ENCODE results near the gene ISL1. TPM values are rescaled to one million over a fixed set of nuclear protein-coding genes. Genes with fewer than 3 reads are reported as not detected.

ISL1 gene
- total and polyA plus RNA-seq, 2 of the 8 experiments (the other 6 are each of a cell fraction or from before 2014, with no cell fraction given): 0.05 to 0.19 TPM

DNA sequence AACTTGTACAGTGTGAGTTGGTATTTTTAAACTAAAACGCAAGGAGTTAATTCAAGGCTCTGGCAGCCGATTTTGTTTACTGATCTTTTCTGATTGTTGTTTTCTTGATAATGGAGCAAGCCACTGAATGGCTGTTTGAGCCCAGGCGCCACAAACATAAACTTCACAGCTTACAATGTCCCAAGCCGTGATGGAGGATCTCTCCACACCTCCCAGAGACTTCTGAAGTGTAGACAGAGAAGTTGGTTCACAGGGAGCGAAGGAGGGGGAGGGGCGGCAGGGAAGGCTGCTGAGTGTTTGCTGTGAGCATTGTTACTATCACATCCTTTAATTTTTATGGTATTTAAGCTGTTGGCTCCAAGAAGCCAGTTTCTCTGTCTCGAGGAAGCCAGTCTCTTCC is 14.7 kb downstream of the ISL1 start:
- no peak overlapping the region for H3K18ac ChIP-seq (ENCODE audit: extremely low read depth, low read length)
- no peak overlapping the region for H2AFZ ChIP-seq (ENCODE audit: low read length)
- peaks cover 57 to 79% (median 74%) of the 10 kb centered on the region in 4 experiments for H3K27me3 ChIP-seq (replicated peaks in 1 of 4; ENCODE audit: control insufficient read depth in 3 of 4, extremely low read depth in 1 of 4, insufficient read depth in 3 of 4, low read length in 3 of 4)
- 6% methylated on average over 7 of the region's 7 CpGs; no CpG with 5 or more reads in 1 of the 2 experiments for WGBS, 2 experiments (ENCODE audit: extremely low coverage in 1 of 2, insufficient coverage in 1 of 2, insufficient read length in 1 of 2, insufficient replicate concordance in 2 of 2, low coverage in 1 of 2, low lambda C conversion rate in 2 of 2, missing lambda C conversion rate in 1 of 2)
- H2AK5ac ChIP-seq (ENCODE audit: low read depth, low read length): no peak overlapping the region
- no peaks in the 10 kb centered on the region for H3K9me3 ChIP-seq (ENCODE audit: insufficient read depth in 2 of 2, low read depth in 1 of 2, low read length in 1 of 2)
- no peak overlapping the region for H2BK15ac ChIP-seq (ENCODE audit: low read length)
- no peak overlapping the region for H2BK12ac ChIP-seq (ENCODE audit: low read depth, low read length)
- H3K14ac ChIP-seq (ENCODE audit: insufficient read length): no peak overlapping the region
- no peak overlapping the region for H3K4ac ChIP-seq (replicated peaks; ENCODE audit: insufficient read length, low read depth, low read length)
- no peak overlapping the region for H4K8ac ChIP-seq (ENCODE audit: extremely low read depth, insufficient read depth, low read length)
- FAIRE-seq (no peak), DNase-seq (ENCODE audit: low read depth in 1 of 2, low spot score in 2 of 2) (no peak)
- H2BK120ac ChIP-seq (replicated peaks; ENCODE audit: low read depth, low read length): no peak overlapping the region
- H3K36me3 ChIP-seq (ENCODE audit: control insufficient read depth in 2 of 4, insufficient read depth in 4 of 4, low read length in 3 of 4): no peaks in the 10 kb centered on the region
- no peaks in the 10 kb centered on the region for H3K79me1 ChIP-seq (ENCODE audit: low read depth, low read length)
- no peak overlapping the region for H4K5ac ChIP-seq (ENCODE audit: insufficient read length, low read depth, low read length)
- TF ChIP-seq RNF2 (IDR thresholded peaks at IDR 0.05; ENCODE audit: borderline replicate concordance, low read depth, low read length, missing control alignments, poor library complexity, severe bottlenecking) (peak; percentile 68), SP1 (IDR thresholded peaks at IDR 0.05; ENCODE audit: low read depth, low read length) (0 out of 2 replicates have a peak, but pooled peaks have one; percentile 11), TAF1 (IDR thresholded peaks at IDR 0.05; ENCODE audit: low read depth, low read length) (no peak)
- no peaks in the 10 kb centered on the region for H3K79me2 ChIP-seq (ENCODE audit: control insufficient read depth in 1 of 2, insufficient read depth in 2 of 2, low read length in 2 of 2)
- H2BK5ac ChIP-seq (ENCODE audit: low read depth, low read length): no peak overlapping the region
- ChIA-PET CTCF (ENCODE audit: partially characterized antibody) (interaction anchor here (0.6 to 2.2 kb wide), 5 partner anchors 15 to 609 kb away, joined by 3 to 13 read pairs (median 5); partner anchors contain the start of gene ISL1), POLR2A (ENCODE audit: partially characterized antibody) (interaction anchor here (2.2 kb wide), 1 partner anchor 10 kb away, joined by 9 read pairs; no protein-coding TSS in a partner anchor)
- H3K27ac ChIP-seq (ENCODE audit: low read depth, low read length): no peak overlapping the region
- peak overlapping the region in 1 of 2 experiments; percentile 96; a peak in 2 of 4 replicates for H3K4me2 ChIP-seq (ENCODE audit: insufficient read depth in 1 of 2, low read depth in 2 of 2, low read length in 2 of 2)
- no peak overlapping the region; a peak in 1 of 7 replicates for H3K9ac ChIP-seq (replicated peaks in 1 of 4; ENCODE audit: extremely low read depth in 1 of 4, low read depth in 3 of 4, low read length in 3 of 4)
- H3K4me3 ChIP-seq (ENCODE audit: extremely low read depth in 1 of 4, insufficient read depth in 2 of 4, low read depth in 3 of 4, low read length in 4 of 4): no peak overlapping the region
- no peak overlapping the region for H3K56ac ChIP-seq (replicated peaks; ENCODE audit: insufficient read length, low read depth, low read length)
- H2BK20ac ChIP-seq (ENCODE audit: low read length): no peak overlapping the region
- H4K20me1 ChIP-seq (replicated peaks in 1 of 2; ENCODE audit: control insufficient read depth in 1 of 2, insufficient read depth in 2 of 2, low read length in 2 of 2): peaks cover 7 to 21% of the 10 kb centered on the region in 2 experiments
- peaks cover 5 to 20% (median 16%) of the 10 kb centered on the region in 4 experiments for H3K4me1 ChIP-seq (replicated peaks in 1 of 4; ENCODE audit: control insufficient read depth in 3 of 4, insufficient read depth in 4 of 4, low read length in 3 of 4)
- peaks cover 11% of the 10 kb centered on the region for H3K23me2 ChIP-seq (ENCODE audit: low read depth, low read length)
- no peak overlapping the region for H4K91ac ChIP-seq (replicated peaks; ENCODE audit: insufficient read length, low read length)
- H3K23ac ChIP-seq (ENCODE audit: insufficient read length): no peak overlapping the region

Data from H1 (cell line).